ENCODE measurements around the gene RAB11FIP4. TPM values are rescaled to one million over a fixed set of nuclear protein-coding genes. Genes with fewer than 3 reads are reported as not detected.
"Not testable (repeated sequence)": the region's sequence is repeated elsewhere in the genome, so short reads cannot be mapped to it uniquely, and the experiment has no call there.

Gene RAB11FIP4
- total RNA-seq, 1 donor from 2014 or later = 103 TPM

- DNase-seq = no peak
- Mint-ChIP-seq H3K27ac (ENCODE audit: unreplicated experiment) (no peak overlapping the region), H3K27me3 (ENCODE audit: unreplicated experiment) (peaks cover 1% of the 10 kb centered on the region), H3K4me3 (ENCODE audit: unreplicated experiment) (no peak overlapping the region), H3K36me3 (ENCODE audit: unreplicated experiment) (peaks cover 9% of the 10 kb centered on the region), H3K4me1 (ENCODE audit: low read depth, unreplicated experiment) (peaks cover 10% of the 10 kb centered on the region), H3K9me3 (ENCODE audit: unreplicated experiment) (peaks cover 1% of the 10 kb centered on the region)
- TF ChIP-seq CTCF (IDR thresholded peaks at IDR 0.05; ENCODE audit: partially characterized antibody, unreplicated experiment) = no peak
These were observed 46.4 kb downstream of the RAB11FIP4 start for GRCh38 chr17:31437720-31438400.

GRCh38 chr17:31439716-31440115 lies 48.2 kb downstream of the RAB11FIP4 start:
- Mint-ChIP-seq H3K9me3 (ENCODE audit: unreplicated experiment) (no peaks in the 10 kb centered on the region), H3K4me3 (ENCODE audit: unreplicated experiment) (no peak overlapping the region), H3K27me3 (ENCODE audit: unreplicated experiment) (peaks cover 1% of the 10 kb centered on the region), H3K4me1 (ENCODE audit: low read depth, unreplicated experiment) (peaks cover 2% of the 10 kb centered on the region), H3K36me3 (ENCODE audit: unreplicated experiment) (no peaks in the 10 kb centered on the region), H3K27ac (ENCODE audit: unreplicated experiment) (no peak overlapping the region)
- no peak for DNase-seq
- TF ChIP-seq CTCF (IDR thresholded peaks at IDR 0.05; ENCODE audit: partially characterized antibody, unreplicated experiment) = no peak

GRCh38 chr17:31442276-31442675 lies 50.8 kb downstream of the RAB11FIP4 start:
- Mint-ChIP-seq H3K27me3 (ENCODE audit: unreplicated experiment) (peaks cover 1% of the 10 kb centered on the region), H3K36me3 (ENCODE audit: unreplicated experiment) (no peaks in the 10 kb centered on the region), H3K9me3 (ENCODE audit: unreplicated experiment) (no peaks in the 10 kb centered on the region), H3K27ac (ENCODE audit: unreplicated experiment) (no peak overlapping the region), H3K4me3 (ENCODE audit: unreplicated experiment) (no peak overlapping the region), H3K4me1 (ENCODE audit: low read depth, unreplicated experiment) (peaks cover 2% of the 10 kb centered on the region)
- TF ChIP-seq CTCF (IDR thresholded peaks at IDR 0.05; ENCODE audit: partially characterized antibody, unreplicated experiment) = no peak
- no peak for DNase-seq

GRCh38 chr17:31442856-31443255 lies 51.4 kb downstream of the RAB11FIP4 start:
- not testable (repeated sequence) for DNase-seq; H3K27ac Mint-ChIP-seq (ENCODE audit: unreplicated experiment); H3K9me3 Mint-ChIP-seq (ENCODE audit: unreplicated experiment); H3K4me3 Mint-ChIP-seq (ENCODE audit: unreplicated experiment); H3K27me3 Mint-ChIP-seq (ENCODE audit: unreplicated experiment); H3K36me3 Mint-ChIP-seq (ENCODE audit: unreplicated experiment); H3K4me1 Mint-ChIP-seq (ENCODE audit: low read depth, unreplicated experiment)

GRCh38 chr17:31443386-31443785 lies 51.9 kb downstream of the RAB11FIP4 start:
- TF ChIP-seq CTCF (IDR thresholded peaks at IDR 0.05; ENCODE audit: partially characterized antibody, unreplicated experiment) = no peak
- Mint-ChIP-seq H3K9me3 (ENCODE audit: unreplicated experiment) (no peaks in the 10 kb centered on the region), H3K36me3 (ENCODE audit: unreplicated experiment) (no peaks in the 10 kb centered on the region), H3K4me3 (ENCODE audit: unreplicated experiment) (no peak overlapping the region), H3K4me1 (ENCODE audit: low read depth, unreplicated experiment) (no peaks in the 10 kb centered on the region), H3K27me3 (ENCODE audit: unreplicated experiment) (peaks cover 1% of the 10 kb centered on the region), H3K27ac (ENCODE audit: unreplicated experiment) (no peak overlapping the region)
- DNase-seq = no peak

Data from glutamatergic neuron (in vitro differentiated cells).